ENCODE results near the gene R3HDM2.

Gene R3HDM2

DNA sequence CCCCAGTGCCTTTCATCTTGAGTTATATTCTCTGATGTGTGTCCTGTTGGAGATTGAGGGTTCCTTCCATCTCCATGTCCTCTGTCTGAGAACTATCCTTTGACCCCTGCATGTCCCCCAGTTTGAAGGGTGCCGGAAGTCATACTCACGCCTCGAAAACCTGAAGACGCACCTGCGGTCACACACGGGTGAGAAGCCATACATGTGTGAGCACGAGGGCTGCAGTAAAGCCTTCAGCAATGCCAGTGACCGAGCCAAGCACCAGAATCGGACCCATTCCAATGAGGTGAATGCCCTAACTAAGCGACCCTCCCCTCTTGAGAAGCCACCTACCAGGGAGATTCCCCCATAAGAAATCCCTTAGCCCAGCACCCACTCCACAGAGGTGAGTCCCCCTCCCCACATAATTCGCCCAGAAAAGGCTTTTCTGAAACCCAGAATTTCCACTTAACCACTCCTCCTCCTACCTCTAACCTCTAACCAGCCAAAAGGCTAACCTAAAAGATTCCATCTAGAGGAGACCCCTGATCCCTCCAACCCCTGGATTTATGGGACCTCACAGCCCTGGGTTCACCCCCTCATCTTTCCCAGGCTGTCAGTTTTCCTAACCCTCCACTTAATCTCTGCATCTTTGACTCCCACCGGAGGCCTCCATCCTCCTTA is 36.5 kb upstream of the R3HDM2 start:
- DNase-seq (ENCODE audit: low read depth) = no peak

DNA sequence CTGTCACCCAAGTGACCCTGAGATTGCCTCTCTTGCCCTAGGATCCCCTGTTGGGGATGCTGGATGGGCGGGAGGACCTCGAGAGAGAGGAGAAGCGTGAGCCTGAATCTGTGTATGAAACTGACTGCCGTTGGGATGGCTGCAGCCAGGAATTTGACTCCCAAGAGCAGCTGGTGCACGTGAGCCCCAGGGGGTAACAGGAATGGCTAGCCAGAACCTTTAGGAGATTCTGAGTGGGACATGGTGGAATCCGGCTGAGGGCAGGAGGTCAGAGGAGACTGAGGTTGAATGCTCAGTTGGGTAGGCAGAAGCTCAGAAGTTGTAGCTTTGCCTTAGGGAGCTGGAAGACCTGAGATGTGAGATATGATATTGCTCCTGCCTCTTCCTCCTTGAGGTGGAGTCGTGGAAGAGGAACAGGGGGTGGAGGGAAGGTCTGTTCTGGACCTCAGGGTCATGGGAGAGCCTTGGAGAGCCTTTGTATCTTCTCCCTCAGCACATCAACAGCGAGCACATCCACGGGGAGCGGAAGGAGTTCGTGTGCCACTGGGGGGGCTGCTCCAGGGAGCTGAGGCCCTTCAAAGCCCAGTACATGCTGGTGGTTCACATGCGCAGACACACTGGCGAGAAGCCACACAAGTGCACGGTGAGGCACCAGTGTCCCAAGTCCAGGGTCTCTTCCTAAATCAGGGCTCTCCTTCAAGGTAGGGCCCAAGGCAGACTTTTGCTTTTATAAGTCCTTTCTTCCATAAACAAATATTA is 35.1 kb upstream of the R3HDM2 start:
- DNase-seq (ENCODE audit: low read depth) = no peak

DNA sequence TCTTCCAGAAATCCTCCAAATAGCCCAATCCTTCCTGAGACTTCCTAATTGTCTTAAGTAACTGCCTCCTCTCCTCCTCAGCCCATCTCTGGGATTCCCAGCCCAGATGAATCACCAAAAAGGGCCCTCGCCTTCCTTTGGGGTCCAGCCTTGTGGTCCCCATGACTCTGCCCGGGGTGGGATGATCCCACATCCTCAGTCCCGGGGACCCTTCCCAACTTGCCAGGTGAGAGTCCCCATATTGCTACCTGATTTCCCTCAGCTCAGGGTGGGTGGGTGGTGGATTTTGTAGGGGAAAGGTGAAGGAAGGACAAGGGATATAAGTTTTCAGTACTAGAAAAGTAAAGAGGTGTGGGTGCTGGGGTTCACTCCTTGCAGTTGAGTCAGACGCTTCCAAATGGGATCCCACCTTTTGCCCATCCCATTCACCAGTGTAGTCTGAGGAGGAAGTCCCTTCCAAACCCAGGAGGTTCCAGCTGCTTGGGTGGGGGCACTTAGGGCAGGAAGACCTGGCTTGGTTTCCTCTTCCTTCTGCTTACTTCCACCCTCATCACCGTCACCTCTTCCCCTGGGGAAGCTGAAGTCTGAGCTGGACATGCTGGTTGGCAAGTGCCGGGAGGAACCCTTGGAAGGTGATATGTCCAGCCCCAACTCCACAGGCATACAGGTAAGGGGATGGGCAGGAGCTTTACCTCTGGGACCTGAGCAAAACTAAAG is 34.3 kb upstream of the R3HDM2 start:
- DNase-seq (ENCODE audit: low read depth) = no peak

DNA sequence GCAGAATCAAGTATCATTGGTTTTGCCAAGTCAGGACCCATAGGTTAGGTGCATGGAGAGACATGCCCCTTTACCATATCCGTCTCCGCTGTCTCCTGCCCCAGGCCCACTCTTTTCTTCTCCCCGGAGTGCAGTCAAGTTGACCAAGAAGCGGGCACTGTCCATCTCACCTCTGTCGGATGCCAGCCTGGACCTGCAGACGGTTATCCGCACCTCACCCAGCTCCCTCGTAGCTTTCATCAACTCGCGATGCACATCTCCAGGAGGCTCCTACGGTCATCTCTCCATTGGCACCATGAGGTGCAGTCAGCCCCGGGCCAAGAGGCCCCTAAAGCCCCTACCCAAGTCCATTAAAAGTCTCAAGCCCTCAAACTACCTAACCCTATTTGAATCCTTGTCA is 33.7 kb upstream of the R3HDM2 start:
- DNase-seq (ENCODE audit: low read depth) = no peak

DNA sequence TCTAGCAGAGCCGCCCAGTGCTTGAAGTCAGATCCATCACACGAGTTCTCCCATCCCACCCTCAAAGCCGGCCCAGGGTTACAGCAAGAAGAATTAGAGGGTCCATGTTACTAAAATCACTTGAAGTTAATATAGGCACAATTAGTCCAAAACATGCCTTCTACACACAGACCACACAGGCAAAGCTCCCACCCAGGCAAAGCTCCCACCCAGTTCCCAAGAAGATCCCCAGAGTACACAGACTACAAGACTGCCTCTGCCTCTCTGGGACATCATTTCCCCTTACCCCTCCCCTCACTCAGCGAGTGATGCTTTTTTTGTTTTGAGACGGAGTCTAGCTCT is 32.0 kb upstream of the R3HDM2 start:
- no peak for DNase-seq (ENCODE audit: low read depth)

DNA sequence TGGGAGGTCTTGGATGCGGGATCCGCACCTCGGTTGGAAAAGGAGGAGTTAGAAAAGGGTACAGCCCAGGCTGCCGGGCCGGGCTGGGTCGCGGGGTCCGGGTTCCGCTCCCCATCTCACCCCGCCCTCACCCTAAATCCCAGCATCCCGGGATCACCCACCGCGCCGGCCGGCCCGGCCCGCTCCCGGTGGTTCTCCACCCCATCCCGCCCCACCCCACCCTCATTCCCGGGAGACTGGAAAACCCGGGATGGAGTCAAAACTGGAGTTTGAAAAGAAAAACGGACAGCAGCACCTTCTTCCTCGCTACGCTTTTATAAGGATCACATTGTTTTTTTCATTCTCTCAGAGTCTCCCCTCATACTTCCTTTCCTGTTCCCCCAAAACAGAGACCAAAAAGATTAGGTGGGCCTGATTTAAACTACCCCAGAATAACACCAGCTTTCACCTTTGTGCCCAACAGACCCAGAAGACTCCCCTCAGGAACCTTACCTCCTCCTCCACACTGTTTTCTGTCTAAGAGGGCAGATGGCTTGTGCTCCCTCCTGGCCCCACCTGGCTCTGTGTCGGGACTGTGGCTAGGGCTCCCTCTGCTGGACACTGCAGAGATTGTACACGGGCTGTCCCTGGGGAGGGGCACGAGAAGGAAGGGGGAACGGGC is 31.5 kb upstream of the R3HDM2 start:
- DNase-seq (ENCODE audit: low read depth) = peak; percentile 79

DNA sequence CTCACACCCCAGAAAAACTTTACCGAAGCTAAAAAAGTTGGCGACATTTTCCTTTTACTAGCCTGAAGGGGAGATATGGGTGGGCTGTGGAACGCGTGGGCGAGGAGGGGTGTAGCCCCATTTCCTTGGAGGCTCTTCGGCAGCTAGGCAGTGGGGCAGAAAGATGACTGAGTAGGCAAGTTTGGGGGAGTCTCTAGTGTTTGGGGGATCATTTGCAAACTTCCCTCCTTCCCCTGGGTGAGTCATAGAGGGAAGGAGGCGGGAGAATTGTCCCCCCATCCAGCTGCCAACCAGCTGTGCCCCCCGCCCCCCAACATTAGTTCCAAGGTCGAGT is 31.0 kb upstream of the R3HDM2 start:
- DNase-seq (ENCODE audit: low read depth) = no peak

DNA sequence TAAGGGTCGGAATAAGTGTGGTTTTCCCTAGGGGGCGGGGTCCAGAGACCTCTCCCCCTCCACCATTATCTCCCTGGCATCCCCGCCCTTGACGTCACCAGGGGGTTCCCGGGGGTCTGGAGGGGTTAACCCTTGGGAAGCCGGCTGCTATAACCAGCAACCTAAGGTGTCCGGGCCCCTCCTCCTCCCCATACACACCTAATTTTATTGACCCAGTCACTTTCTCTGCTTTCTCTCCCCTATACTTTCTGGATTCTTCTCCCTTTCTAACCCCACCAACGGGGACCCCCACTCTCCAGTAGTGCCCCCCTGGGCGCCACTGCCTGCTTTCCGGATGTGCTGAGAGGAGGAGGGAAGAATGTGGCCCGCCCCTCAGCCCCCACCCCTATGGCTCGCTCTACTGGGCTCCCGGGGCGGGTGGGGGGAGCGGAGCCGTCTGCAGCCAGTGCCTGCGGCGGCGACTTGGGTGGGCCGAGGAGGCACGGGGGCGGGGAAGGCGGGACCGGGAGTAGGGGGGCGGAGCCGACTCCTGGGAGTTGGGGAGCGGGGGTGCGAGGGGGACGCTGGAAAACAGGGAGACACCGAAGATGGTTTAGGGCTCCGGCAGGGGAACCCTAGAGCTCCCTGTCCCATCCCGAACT is 30.6 kb upstream of the R3HDM2 start:
- no peak for DNase-seq (ENCODE audit: low read depth)

DNA sequence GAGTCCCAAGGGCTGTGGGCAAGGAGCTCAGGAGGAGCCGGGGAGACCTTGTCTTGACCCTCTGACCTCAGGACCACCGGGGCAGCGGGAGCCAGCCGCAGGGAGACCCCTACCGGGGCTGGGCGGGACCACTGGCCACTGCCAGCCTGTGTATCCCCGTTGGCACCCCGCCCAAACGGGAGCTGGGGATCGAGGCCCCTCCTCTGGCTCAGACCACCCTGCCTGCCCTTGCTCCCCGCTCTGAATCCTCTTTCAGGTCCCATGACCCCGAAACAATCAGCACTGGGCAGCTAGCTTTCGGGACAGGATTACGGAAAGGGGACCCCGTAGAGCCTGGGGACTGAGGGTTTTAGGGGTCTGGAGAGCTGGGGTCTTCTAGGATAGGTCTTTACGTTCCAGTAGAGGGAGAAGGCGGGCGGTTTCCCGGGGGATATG is 30.0 kb upstream of the R3HDM2 start:
- DNase-seq (ENCODE audit: low read depth) = no peak

DNA sequence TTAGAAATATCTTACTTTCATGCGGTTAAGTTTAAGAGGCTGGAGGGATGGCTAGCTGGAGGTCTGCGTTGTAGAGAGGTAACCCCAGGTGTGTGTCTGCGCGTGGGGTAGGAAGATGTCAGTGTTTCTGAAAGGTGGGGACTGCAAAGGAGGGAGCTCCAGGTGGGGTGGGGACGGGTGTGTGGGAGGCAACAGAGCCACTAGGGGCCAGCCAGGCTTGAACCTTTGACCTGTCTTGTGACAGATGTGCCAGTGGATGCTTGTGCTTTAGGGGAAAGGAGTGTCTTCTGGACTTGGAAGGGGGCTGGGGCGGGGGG is 29.6 kb upstream of the R3HDM2 start:
- DNase-seq (ENCODE audit: low read depth) = no peak

DNA sequence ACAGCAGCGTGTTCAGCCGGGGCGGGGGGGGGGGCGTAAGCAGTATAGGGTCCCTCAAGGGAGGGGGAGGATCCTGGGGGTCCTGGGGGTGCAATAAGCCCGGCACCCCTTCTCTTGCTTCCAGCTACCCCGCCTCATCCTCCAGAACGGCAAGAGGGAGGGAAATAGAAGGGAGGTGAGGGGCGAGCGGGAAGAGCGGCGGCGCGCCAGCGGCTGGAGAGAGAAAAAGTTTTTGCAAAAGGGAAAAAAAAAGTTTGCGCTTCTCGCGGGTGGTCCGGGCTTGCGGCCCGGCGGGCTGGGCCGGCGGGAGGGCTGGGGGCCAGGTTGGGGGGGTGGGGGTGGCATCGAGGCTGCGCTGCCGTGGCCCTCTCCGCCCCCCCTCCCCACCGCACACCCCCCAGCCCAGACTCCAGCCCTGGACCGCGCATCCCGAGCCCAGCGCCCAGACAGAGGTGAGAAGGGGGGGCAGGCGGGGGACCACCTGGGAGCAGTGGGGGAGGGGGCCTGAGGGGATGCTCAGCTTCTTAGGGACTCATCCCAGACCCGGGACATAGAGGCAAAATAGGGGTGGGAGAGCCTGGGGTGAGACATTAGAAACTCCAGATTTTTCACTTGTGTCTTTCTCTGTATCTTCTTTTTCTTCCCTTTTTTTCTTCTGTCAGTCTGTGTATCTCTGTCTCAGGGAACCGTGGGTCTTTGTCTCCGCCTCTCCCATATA is 29.1 kb upstream of the R3HDM2 start, which contains the start of gene GLI1:
GLI1 (plus strand) TSS at position 36 of the 718 bp plus-strand sequence. CDS start 3,907 bp downstream, outside the sequence.
- DNase-seq (ENCODE audit: low read depth) = no peak

DNA sequence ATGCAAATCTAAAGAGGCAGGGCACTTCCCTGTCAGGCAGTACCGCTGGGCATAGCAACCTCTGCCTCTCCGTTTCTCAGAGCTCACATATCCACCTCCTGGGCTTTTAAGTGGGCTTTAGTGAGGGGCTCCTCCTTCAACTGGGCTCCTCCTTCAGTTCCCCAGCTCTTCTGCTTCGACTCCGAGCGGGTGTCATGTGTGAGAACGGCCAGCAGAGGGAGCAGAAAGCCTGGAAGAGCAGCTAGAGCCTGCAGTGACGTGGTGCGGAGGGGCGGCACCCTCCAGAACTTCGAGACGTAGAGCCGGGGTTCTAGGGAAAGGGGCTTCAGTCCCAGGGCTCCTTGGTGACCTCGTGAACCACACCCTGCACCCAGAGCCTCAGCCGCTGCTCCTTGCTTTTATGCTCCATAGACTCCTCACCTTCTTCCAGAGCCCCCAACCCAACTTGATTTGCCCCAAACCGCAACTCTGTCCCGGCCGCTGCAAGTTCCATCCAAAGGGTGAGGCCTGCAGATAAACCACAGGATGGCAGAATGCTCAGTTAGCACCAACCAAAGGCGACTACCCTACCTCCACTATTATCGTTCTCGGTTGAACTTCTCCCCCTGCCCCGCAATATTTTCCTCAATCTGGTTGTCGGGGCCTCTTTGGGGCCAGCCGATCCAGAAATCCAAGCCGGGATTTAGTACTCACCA is 28.4 kb upstream of the R3HDM2 start:
- peak; percentile 92 for DNase-seq (ENCODE audit: low read depth)

DNA sequence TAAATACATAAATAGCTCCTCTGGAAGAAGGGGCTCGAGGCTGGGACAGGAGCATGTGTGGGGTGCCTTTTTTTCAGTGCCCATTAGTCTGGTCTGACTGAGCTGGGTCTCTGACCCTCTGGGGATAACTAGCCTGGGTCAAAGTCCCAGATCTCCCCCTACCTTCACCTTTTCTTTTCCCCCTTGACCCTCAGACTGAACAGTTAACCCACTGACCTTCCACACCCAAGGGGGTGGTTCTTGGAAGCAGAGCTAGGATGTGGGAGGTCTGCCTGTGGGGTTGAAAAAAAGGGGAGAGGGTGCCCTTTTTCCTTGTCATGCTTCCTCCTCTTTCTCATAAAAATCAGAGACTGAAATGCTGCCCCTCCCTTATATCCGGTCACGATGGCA is 27.8 kb upstream of the R3HDM2 start:
- DNase-seq (ENCODE audit: low read depth) = no peak

DNA sequence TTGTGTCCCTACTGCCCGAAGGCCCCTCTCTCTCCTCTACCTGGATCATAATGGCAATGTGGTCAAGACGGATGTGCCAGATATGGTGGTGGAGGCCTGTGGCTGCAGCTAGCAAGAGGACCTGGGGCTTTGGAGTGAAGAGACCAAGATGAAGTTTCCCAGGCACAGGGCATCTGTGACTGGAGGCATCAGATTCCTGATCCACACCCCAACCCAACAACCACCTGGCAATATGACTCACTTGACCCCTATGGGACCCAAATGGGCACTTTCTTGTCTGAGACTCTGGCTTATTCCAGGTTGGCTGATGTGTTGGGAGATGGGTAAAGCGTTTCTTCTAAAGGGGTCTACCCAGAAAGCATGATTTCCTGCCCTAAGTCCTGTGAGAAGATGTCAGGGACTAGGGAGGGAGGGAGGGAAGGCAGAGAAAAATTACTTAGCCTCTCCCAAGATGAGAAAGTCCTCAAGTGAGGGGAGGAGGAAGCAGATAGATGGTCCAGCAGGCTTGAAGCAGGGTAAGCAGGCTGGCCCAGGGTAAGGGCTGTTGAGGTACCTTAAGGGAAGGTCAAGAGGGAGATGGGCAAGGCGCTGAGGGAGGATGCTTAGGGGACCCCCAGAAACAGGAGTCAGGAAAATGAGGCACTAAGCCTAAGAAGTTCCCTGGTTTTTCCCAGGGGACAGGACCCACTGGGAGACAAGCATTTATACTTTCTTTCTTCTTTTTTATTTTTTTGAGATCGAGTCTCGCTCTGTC is 26.1 kb upstream of the R3HDM2 start:
- no peak for DNase-seq (ENCODE audit: low read depth)

DNA sequence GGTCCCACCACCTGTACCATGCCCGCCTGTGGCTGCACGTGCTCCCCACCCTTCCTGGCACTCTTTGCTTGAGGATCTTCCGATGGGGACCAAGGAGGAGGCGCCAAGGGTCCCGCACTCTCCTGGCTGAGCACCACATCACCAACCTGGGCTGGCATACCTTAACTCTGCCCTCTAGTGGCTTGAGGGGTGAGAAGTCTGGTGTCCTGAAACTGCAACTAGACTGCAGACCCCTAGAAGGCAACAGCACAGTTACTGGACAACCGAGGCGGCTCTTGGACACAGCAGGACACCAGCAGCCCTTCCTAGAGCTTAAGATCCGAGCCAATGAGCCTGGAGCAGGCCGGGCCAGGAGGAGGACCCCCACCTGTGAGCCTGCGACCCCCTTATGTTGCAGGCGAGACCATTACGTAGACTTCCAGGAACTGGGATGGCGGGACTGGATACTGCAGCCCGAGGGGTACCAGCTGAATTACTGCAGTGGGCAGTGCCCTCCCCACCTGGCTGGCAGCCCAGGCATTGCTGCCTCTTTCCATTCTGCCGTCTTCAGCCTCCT is 25.4 kb upstream of the R3HDM2 start:
- DNase-seq (ENCODE audit: low read depth) = no peak

DNA sequence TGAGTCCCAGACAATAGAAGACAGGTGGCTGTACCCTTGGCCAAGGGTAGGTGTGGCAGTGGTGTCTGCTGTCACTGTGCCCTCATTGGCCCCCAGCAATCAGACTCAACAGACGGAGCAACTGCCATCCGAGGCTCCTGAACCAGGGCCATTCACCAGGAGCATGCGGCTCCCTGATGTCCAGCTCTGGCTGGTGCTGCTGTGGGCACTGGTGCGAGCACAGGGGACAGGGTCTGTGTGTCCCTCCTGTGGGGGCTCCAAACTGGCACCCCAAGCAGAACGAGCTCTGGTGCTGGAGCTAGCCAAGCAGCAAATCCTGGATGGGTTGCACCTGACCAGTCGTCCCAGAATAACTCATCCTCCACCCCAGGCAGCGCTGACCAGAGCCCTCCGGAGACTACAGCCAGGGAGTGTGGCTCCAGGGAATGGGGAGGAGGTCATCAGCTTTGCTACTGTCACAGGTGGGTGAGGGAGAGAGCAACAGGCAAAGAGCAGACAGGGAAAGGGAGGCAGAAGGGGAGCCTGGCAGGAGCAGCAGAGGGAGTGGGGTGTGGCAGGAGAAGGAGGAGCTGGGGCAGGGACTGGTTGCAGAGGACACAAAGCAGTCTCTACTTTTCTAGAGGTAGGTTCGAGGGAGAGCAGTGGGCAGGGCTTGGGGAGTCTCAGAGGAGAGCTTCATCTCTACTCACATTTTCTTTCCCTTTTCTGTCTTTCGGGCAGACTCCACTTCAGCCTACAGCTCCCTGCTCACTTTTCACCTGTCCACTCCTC is 24.7 kb upstream of the R3HDM2 start:
- no peak for DNase-seq (ENCODE audit: low read depth)

DNA sequence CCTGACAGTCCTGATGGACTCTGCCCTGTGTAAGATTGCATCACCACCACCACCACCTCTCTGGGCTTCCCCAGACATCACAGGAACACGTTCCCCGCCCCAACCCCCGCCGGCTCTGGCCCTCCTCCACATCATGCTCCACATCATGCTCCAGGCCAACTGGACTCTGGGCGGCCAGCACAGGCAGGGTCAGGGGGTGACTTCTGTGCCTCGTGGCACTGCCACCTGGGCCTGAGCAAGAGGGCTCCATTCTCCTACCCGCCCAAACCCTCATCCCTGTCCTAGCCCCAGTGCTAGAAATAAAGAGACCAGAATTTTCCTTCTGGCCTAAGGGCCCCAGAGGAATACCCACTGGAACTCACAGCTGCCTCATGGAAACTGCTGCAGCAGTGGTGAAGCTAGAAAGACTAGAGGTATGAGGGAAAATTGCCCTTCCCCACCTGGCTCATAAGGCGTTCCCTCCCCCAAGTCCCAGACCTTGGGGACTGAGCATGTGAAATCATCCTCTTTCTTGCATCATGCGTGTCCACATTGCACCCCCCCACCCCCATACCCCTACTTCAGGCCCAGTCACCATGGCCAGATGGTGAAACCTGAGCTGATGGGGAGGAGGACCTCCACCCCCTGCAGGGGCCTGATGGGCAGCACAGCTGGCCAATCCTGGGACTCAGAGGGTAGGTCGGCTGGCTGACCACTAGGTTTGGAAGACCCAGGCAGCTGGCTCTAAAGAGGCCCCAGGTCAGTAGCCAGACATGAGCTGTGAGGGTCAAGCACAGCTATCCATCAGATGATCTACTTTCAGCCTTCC is 23.9 kb upstream of the R3HDM2 start, which contains the start of gene INHBE:
INHBE (plus strand) TSS at position 742 of the 808 bp plus-strand sequence. CDS start 230 bp downstream, outside the sequence.
- DNase-seq (ENCODE audit: low read depth) = no peak

DNA sequence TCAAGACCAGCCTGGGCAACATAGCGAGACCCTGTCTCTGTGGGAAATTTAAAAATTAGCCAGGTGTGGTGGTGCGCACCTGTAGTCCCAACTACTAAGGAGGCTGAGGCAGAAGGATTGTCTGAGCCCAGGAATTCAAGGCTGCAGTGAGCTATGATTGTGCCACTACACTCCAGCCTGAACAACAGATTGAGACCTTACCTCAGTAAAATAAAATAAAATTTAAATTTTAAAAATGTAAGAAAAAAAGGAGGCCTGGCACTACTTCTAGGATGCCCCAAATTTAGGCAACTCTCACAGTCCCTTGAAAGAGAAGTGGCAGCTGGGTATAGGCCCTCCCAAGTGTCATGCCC is 23.3 kb upstream of the R3HDM2 start:
- DNase-seq (ENCODE audit: low read depth) = no peak
